ENCODE data around the gene MAP3K13.
A peak's percentile ranks its signal among the peaks of the same experiment; 100 is the strongest.

DNA sequence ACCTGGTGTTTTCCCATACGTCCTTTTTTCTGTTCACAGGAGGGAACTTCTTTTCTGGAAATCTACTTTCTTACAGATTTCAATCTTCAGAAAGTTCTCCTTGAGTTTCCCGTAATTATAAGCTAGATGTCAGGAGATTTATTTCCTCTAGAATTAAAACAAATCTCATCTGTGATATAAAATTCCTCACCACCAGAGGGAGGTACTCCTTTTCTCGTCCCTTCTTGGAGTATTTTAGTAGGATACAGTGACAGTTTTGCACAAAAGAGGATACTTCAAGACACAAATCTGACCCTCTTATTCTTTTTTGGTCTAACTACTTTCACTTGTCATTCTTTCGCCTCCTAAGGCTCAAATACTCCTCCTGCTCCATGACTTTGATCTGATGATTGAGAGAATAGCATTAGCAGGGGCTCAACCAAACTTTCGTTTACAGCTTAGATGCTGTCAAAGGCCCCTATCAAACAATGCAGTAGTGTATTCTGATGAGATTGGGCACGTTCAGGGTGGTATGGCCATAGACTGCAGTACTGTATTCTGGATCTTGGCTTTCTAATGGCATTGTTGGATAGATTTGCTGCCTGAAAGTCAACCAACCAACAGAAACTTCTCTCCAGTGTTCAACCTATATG lies 97.9 kb downstream of the MAP3K13 start:
- no peak for TF ChIP-seq POLR2A (IDR thresholded peaks at IDR 0.05)
- TF ChIP-seq, protein P1, sequence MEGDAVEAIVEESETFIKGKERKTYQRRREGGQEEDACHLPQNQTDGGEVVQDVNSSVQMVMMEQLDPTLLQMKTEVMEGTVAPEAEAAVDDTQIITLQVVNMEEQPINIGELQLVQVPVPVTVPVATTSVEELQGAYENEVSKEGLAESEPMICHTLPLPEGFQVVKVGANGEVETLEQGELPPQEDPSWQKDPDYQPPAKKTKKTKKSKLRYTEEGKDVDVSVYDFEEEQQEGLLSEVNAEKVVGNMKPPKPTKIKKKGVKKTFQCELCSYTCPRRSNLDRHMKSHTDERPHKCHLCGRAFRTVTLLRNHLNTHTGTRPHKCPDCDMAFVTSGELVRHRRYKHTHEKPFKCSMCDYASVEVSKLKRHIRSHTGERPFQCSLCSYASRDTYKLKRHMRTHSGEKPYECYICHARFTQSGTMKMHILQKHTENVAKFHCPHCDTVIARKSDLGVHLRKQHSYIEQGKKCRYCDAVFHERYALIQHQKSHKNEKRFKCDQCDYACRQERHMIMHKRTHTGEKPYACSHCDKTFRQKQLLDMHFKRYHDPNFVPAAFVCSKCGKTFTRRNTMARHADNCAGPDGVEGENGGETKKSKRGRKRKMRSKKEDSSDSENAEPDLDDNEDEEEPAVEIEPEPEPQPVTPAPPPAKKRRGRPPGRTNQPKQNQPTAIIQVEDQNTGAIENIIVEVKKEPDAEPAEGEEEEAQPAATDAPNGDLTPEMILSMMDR (IDR thresholded peaks at IDR 0.05) = peak in 1 of 3 donors; percentile 16
- no peak for TF ChIP-seq POLR2AphosphoS5 (IDR thresholded peaks at IDR 0.05)
